ENCODE results near the gene LBHD2.
A peak's percentile ranks its signal among the peaks of the same experiment; 100 is the strongest.

The LBHD2 gene

DNA sequence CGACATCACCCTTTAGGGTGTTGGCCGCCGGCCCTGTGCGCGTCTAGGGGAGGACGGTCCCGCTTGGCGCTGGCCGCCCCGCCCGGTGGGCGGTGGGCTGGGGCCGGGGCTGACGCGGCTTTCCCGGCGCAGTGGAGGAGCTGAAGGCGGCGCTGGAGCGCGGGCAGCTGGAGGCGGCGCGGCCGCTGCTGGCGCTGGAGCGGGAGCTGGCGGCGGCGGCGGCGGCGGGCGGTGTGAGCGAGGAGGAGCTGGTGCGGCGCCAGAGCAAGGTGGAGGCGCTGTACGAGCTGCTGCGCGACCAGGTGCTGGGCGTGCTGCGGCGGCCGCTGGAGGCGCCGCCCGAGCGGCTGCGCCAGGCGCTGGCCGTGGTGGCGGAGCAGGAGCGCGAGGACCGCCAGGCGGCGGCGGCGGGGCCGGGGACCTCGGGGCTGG, 42.9 kb downstream of the LBHD2 start:
- no peak for DNase-seq (ENCODE audit: low spot score)
- peak overlapping the region; percentile 22 for H3K4me3 ChIP-seq (ENCODE audit: severe bottlenecking)
- H3K27ac ChIP-seq (ENCODE audit: poor library complexity, severe bottlenecking) = peak overlapping the region; percentile 94

DNA sequence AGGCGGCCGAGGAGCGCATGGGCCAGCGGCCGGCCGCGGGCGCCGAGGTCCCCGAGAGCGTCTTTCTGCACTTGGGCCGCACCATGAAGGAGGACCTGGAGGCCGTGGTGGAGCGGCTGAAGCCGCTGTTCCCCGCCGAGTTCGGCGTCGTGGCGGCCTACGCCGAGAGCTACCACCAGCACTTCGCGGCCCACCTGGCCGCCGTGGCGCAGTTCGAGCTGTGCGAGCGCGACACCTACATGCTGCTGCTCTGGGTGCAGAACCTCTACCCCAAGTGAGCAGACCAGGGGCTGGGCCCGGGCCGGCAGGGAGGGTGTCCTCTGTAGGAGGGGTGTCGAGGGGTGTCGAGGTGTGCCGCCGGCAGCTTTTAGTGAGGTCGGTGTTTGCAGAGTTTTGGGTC, 43.3 kb downstream of the LBHD2 start:
- Histone ChIP-seq H3K9me3 (ENCODE audit: severe bottlenecking) (no peaks in the 10 kb centered on the region), H3K4me1 (ENCODE audit: insufficient read depth, poor library complexity, severe bottlenecking) (peaks cover 54% of the 10 kb centered on the region), H3K4me3 (ENCODE audit: severe bottlenecking) (peak overlapping the region; percentile 22), H3K27ac (ENCODE audit: poor library complexity, severe bottlenecking) (peak overlapping the region; percentile 94), H3K36me3 (ENCODE audit: low read depth) (no peaks in the 10 kb centered on the region), H3K27me3 (ENCODE audit: insufficient read depth, poor library complexity, severe bottlenecking) (no peaks in the 10 kb centered on the region)
- DNase-seq (ENCODE audit: low spot score) = peak; percentile 65
- ATAC-seq (ENCODE audit: low read depth) = no peak
- TF ChIP-seq, protein P1, sequence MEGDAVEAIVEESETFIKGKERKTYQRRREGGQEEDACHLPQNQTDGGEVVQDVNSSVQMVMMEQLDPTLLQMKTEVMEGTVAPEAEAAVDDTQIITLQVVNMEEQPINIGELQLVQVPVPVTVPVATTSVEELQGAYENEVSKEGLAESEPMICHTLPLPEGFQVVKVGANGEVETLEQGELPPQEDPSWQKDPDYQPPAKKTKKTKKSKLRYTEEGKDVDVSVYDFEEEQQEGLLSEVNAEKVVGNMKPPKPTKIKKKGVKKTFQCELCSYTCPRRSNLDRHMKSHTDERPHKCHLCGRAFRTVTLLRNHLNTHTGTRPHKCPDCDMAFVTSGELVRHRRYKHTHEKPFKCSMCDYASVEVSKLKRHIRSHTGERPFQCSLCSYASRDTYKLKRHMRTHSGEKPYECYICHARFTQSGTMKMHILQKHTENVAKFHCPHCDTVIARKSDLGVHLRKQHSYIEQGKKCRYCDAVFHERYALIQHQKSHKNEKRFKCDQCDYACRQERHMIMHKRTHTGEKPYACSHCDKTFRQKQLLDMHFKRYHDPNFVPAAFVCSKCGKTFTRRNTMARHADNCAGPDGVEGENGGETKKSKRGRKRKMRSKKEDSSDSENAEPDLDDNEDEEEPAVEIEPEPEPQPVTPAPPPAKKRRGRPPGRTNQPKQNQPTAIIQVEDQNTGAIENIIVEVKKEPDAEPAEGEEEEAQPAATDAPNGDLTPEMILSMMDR (IDR thresholded peaks at IDR 0.05; ENCODE audit: poor library complexity, severe bottlenecking) = peak; percentile 63

More for the DNA sequence above, 42.9 kb downstream of the LBHD2 start:
- Histone ChIP-seq H3K27me3 (ENCODE audit: insufficient read depth, poor library complexity, severe bottlenecking) (no peaks in the 10 kb centered on the region), H3K4me1 (ENCODE audit: insufficient read depth, poor library complexity, severe bottlenecking) (peaks cover 58% of the 10 kb centered on the region), H3K36me3 (ENCODE audit: low read depth) (no peaks in the 10 kb centered on the region), H3K9me3 (ENCODE audit: severe bottlenecking) (no peaks in the 10 kb centered on the region)
- peak; percentile 19 for ATAC-seq (ENCODE audit: low read depth)
- TF ChIP-seq, protein P1 (IDR thresholded peaks at IDR 0.05; ENCODE audit: poor library complexity, severe bottlenecking) = peak; percentile 82

DNA sequence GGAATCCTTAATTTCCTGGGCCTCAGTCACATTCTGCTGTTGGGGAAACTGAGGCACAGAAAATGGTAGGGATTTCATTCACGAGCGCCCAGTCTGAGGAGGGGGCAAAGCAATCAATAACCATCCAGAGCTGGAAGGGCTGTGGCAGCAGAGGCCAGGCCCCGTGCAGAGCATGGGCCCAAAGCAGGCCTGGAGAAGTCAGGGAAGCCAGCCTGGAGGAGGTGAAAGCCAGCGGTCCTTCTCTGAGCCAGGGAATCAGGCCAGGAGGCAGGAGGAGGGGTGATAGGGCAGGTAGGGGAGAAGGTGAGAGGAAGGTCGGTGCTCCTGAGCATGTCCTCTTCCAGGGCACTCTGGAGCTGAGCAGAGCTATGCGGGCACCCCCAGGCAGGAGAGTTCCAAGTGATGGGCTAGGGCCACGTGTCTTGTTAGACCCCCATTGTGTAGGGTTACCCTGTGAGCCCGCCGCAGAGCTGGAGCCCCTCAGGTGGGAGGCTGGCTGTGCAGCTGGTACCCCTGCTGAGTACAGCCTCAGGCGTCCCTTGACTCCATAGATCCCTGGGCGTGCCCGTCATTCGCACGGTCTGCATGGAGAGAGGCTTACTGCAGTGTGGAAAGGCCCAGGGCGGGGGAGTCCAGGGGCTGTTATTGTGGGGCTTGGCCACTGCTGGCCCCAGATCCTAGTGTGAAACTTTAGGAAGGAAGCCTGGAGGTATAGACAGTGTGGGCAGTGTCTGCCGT, 44.0 kb downstream of the LBHD2 start:
- Histone ChIP-seq H3K27me3 (ENCODE audit: insufficient read depth, poor library complexity, severe bottlenecking) (no peaks in the 10 kb centered on the region), H3K36me3 (ENCODE audit: low read depth) (peaks cover 4% of the 10 kb centered on the region), H3K9me3 (ENCODE audit: severe bottlenecking) (no peaks in the 10 kb centered on the region), H3K27ac (ENCODE audit: poor library complexity, severe bottlenecking) (peak overlapping the region; percentile 94), H3K4me3 (ENCODE audit: severe bottlenecking) (no peak overlapping the region), H3K4me1 (ENCODE audit: insufficient read depth, poor library complexity, severe bottlenecking) (peaks cover 48% of the 10 kb centered on the region)
- DNase-seq (ENCODE audit: low spot score) = peak; percentile 87
- ATAC-seq (ENCODE audit: low read depth) = peak; percentile 39
- TF ChIP-seq, protein P1 (IDR thresholded peaks at IDR 0.05; ENCODE audit: poor library complexity, severe bottlenecking) = no peak

DNA sequence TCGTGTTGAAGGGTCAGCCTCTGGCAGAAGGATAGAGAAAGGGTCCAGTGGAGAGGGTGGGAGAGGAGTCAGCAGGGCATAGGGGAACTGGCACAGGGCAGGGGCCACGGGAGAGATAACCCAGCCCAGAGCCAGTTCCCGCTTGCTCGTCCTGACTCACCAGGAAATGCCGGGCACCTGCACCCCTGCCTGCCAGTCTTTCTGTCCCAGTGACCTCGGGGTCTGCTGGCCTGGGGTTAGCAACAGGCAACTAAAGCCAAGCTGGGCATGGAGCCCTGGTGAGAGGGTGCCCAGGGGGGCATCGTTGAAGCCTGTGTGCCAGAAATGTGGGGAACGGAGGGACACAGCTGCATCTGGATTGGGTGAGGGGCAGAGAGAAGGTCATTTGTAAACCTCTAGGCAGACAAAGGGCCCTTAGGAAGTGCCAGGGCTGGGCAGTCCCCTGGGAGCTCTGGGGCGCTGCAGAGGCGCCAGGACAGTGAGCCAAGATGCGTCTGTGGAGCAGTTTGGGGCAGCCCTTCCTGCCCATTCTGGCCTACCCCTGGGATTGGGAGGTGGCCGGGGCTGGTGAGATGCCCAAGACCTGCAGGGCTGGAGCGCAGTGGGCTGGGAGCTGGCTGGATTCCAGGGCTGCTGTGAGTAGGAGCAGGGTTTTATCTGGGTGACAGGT, 44.8 kb downstream of the LBHD2 start:
- Histone ChIP-seq H3K27me3 (ENCODE audit: insufficient read depth, poor library complexity, severe bottlenecking) (no peaks in the 10 kb centered on the region), H3K4me1 (ENCODE audit: insufficient read depth, poor library complexity, severe bottlenecking) (peaks cover 48% of the 10 kb centered on the region), H3K9me3 (ENCODE audit: severe bottlenecking) (no peaks in the 10 kb centered on the region), H3K27ac (ENCODE audit: poor library complexity, severe bottlenecking) (peak overlapping the region; percentile 94), H3K4me3 (ENCODE audit: severe bottlenecking) (no peak overlapping the region), H3K36me3 (ENCODE audit: low read depth) (peaks cover 6% of the 10 kb centered on the region)
- DNase-seq (ENCODE audit: low spot score) = peak; percentile 88
- TF ChIP-seq, protein P1 (IDR thresholded peaks at IDR 0.05; ENCODE audit: poor library complexity, severe bottlenecking) = no peak
- peak; percentile 52 for ATAC-seq (ENCODE audit: low read depth)

Data from RWPE2 (cell line).